Measurements from ENCODE around the gene SCIN.
"Not testable (repeated sequence)": the region's sequence is repeated elsewhere in the genome, so short reads cannot be mapped to it uniquely, and the experiment has no call there.

The SCIN gene

DNA sequence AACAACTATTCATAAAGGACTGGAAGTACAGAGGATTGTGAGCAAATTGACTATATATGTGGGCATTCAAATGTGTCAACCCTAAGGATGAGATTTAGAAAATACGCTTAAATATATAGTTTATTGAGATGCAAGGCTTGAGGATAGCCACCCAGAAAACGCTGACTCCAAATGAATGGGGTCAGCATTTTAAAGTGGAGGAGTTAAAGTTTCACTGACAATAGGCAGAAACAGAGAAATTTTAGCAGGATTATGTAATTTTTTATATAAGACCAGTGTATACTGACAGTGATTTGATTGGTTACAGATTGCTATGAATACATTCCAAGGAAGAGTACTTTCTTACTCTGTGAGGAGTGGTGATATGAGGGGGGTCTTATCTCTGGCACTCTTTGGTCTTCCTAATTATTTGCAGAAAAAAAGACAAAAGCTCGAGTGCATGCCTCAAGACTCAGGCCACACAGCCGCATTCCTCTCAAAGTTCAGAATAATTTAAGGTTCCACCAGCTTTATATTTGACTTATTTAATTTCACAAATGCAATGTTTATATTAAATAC lies 78.3 kb downstream of the SCIN start:
- no peak for DNase-seq (ENCODE audit: low spot score)

- DNase-seq (ENCODE audit: low spot score) = no peak
These were observed 78.8 kb downstream of the SCIN start for GRCh38 chr7:12649348-12649747.

GRCh38 chr7:12650080-12650479 lies 79.6 kb downstream of the SCIN start:
- no peak for DNase-seq (ENCODE audit: low spot score)

- DNase-seq (ENCODE audit: low spot score) = no peak
These were observed 82.6 kb downstream of the SCIN start for GRCh38 chr7:12653110-12653509.

GRCh38 chr7:12653518-12653917 lies 83.0 kb downstream of the SCIN start:
- no peak for DNase-seq (ENCODE audit: low spot score)

DNA sequence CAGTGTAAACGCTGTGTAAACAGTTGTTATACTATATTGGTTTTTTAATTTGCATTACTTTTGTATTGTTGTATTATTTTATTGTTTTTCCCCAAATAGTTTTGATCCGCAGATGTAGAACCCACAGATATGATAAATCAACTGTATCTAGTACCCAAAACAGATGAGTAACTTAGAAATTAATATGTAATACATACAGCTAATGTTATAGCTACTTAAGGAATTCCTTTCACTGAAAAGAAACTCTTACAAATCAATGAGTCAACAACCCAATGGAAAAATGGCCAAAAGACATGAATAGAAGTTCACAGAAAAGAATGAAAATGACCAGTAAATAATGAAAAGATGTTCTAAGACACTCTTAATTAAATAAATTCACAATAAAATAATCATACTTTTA lies 84.6 kb downstream of the SCIN start:
- no peak for DNase-seq (ENCODE audit: low spot score)

DNA sequence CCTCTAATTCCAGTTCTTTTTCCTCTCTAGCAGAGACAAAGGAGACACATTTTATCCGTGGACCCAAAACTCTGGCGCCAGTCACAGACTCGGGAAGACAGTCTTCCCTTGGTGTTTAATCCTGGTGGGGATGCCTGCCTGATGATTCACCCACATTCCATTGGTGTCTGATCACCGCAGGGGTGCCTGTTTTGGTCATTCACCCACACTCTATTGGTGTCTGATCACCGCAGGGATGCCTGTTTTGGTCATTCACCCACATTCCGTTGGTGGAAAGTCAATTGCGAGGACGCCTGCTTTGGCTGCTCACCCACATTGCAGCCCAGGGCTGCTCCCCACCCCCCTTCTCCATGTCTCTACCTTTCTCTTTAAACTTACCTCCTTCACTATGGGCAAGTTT lies 89.9 kb downstream of the SCIN start:
- DNase-seq (ENCODE audit: low spot score) = not testable (repeated sequence)

- DNase-seq (ENCODE audit: low spot score) = not testable (repeated sequence)
These were observed 90.5 kb downstream of the SCIN start for GRCh38 chr7:12660986-12661385.

GRCh38 chr7:12661581-12661980 lies 91.1 kb downstream of the SCIN start:
- no peak for DNase-seq (ENCODE audit: low spot score)

- DNase-seq (ENCODE audit: low spot score) = no peak
These were observed 99.6 kb downstream of the SCIN start for GRCh38 chr7:12670000-12670729.

DNA sequence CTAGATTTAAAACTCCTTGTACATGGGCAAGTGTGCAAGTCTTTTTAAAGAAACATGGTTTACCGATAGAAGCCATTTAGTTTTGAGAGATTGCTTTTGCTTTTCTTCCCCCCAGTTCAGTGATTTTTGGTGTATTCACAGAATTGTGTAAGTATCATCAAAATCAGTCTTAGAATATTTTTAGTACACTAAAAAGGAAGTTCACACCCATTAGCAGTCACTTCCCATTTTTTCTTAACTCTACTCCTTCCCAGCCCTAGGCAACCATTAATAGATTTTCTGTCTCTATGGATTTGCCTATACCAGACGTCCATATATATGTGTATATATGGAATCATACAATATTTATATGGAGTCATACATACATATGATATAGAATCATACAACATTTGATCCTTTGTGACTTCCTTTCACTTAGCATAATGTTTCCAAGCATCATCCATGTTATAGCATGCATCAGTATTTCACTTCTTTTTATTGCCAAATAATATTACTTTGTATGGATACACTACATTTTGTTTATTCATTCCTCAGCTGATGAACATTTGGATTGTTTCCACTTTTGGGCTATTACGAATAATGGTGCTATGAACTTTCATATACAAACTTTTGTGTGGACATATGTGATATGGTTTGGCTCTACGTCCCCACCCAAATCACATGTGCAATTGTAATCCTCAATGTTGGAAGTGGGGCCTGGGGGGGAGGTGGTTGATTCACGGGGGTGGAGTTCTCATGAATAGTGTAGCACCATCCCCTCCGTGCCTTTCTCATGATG lies 100.4 kb downstream of the SCIN start:
- no peak for DNase-seq (ENCODE audit: low spot score)

DNA sequence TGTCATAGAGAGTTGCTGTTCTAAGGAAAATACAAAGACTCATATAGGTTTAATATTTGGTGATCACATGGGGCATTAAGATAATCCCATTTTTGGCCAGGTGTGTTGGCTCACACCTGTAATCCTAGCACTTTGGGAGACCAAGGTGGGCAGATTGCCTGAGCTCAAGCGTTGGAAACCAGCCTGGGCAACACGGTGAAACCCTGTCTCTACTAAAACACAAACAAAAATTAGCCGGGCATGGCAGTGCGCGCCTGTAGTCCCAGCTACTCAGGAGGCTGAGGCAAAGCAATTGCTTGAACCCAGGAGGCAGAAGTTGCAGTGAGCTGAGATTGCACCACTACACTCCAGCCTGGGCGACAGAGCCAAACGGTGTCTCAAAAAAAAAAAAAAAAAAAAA lies 102.9 kb downstream of the SCIN start:
- not testable (repeated sequence) for DNase-seq (ENCODE audit: low spot score)

DNA sequence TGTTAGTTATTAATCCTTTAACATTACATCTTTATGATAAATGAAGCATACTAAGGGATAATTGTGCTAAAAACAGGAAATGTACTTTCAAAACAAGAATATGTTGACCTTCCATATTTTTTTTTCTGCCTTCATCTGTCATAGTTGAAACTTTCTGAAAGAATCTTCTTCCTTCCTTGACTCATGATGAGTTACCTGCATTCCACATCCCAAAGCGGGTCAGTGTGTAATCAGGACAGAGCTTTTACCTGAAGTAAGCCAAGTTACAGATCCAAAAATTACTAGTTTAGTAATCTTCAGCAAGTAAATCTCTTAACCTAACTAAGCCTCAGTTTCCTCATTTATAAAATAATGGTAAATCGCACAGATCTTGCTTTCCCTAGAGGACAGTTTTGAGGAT lies 103.5 kb downstream of the SCIN start:
- DNase-seq (ENCODE audit: low spot score) = no peak

DNA sequence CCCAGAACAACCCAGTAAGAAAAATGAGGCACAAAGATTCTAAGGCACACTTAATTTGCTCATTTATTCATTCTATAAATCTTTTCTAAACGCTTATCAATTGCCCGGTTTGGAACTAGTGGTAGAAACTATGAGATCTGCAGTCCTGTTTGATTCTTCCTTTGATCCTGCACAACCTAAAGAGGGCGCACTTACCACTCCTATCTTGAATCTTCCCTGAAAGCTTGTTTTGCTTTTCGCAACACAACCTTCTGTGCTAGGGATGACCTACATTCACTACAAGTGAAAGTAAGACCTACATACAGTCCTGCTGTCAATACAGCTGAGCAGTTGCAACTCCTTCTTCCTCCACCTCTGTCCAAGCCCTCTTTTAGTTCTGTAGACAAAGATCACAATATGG lies 104.3 kb downstream of the SCIN start:
- DNase-seq (ENCODE audit: low spot score) = peak; percentile 39

- DNase-seq (ENCODE audit: low spot score) = peak; percentile 27
These were observed 113.4 kb downstream of the SCIN start for GRCh38 chr7:12683678-12684585.

DNA sequence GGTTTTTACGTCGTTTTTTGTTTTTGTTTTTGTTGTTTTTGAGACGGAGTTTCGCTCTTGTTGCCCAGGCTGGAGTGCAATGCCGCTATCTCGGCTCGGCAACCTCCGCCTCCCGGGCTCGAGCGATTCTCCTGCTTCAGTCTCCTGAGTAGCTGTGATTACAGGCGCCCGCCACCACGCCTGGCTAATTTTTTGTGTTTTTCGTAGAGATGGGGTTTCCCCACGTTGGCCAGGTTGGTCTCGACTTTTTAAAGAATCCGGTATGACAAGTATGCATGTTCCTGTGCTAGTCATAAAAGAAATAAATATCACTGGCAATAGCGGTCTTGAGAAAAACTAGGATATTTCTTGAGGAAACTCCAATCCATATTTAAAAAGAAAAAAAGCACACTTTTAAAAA lies 114.2 kb downstream of the SCIN start:
- DNase-seq (ENCODE audit: low spot score) = no peak

- peak; percentile 49 for DNase-seq (ENCODE audit: low spot score)
These were observed 115.0 kb downstream of the SCIN start for GRCh38 chr7:12685550-12685949.

- DNase-seq (ENCODE audit: low spot score) = peak; percentile 85
These were observed 115.8 kb downstream of the SCIN start for GRCh38 chr7:12686234-12686890.

DNA sequence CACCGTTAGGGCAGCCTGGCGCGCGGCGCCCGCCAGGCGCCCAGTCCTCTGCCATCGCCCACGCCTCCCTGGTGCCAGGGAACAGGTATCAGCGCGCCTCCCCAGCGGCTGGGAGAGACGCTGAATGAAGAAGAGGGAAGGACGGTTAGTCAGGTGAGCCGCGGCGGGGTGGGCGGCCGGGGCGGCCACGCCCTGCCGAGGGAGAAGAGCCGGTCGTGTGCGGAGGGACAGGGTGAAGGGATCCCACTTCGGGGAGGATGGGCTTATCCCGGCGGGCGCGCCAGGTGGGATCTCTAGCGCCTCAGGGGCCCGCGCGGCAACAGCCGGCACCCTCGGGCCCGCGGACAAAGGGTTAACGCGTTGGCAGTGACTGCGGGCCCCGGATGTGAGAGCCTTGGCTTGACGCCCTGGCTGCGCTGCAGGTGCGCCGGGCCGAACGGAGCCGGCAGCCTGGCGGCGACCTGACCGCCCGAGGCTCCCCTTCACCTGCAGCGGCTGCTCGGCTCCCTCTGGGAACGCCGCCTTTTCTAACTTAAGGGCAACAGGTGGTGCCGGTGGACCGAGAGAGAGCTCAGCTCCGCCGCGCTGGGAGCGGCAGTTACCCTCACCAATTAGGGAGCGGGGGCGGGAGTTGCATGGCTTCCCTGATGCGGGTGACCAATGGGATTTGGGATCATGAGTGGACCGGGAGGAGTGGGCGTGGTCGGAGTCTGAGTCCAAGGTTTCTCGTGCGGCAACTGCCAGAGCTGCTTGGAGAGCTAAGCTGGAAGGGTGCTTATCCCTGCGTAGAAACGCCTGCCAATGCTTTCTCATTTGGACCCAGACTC lies 116.6 kb downstream of the SCIN start, which contains the start of gene ARL4A:
TSS of gene ARL4A (plus strand) at position 743 of the 827 bp plus-strand sequence. CDS start 622 bp downstream, outside the sequence.
- DNase-seq (ENCODE audit: low spot score) = peak; percentile 99

DNA sequence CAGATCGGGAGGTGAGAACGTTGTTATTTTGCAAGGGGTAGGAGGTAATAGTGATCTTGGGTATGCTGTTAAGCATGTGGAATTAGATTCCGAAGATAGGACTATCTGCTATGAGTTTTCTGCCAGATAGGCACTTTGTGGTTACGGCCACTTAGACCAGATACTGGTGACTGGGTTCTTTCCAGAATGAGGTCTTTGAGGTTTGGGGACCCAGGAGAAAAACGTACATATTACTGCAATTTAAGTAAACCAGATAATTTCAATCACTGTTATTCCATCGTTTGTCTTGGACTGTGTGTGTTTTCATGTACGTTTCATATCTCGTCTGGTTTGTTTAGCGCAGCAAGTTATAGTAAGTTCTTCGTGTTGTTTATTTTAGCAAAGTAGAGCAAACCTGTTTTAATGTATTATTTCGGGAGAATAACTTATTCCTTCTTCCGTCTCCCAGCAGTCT lies 117.2 kb downstream of the SCIN start:
- no peak for DNase-seq (ENCODE audit: low spot score)

Measured in Ammon's horn (tissue), 1 donor.